MM.1S (cell line): Measurements from ENCODE around the gene ADCY2.

Source experiments
- DNase-seq: peaks from one replicate; pipeline ENCODE4 v3.0.0-alpha.2; 2015
- H2AFZ ChIP-seq: fragments of 300-600 bp; sonication (generic); 2 replicates; pipeline ENCODE4 v1.6.0; 2016; ENCODE audit warnings: antibody characterized with exemption, low read length
- H3F3A ChIP-seq: fragments of 300-600 bp; sonication (generic); 2 replicates; pipeline ENCODE4 v1.6.1; 2016; ENCODE audit warnings: mild to moderate bottlenecking, antibody characterized with exemption, low read length, moderate library complexity, mixed read lengths; ENCODE audit not compliant: insufficient read depth
- H3K27ac ChIP-seq: fragments of 300-600 bp; sonication (generic); 2 replicates; pipeline ENCODE4 v1.5.1; 2016; ENCODE audit warnings: mild to moderate bottlenecking, low read length
- H3K27me3 ChIP-seq: fragments of 300-600 bp; sonication (generic); replicated peaks from 2 replicates; pipeline ENCODE4 v1.6.0; 2016; ENCODE audit warnings: low read length; ENCODE audit not compliant: insufficient read depth
- H3K36me3 ChIP-seq: fragments of 300-600 bp; sonication (generic); replicated peaks from 2 replicates; pipeline ENCODE4 v1.6.1; 2016; ENCODE audit warnings: mild to moderate bottlenecking, low read length, mixed read lengths; ENCODE audit not compliant: insufficient read depth
- H3K4me1 ChIP-seq: fragments of 300-600 bp; sonication (generic); 2 replicates; pipeline ENCODE4 v1.6.1; 2016; ENCODE audit warnings: low read length, mixed read lengths
- H3K4me2 ChIP-seq: fragments of 300-600 bp; sonication (generic); 2 replicates; pipeline ENCODE4 v1.6.0; 2016; ENCODE audit warnings: low read depth, low read length
- H3K4me3 ChIP-seq: fragments of 300-600 bp; sonication (generic); 2 replicates; pipeline ENCODE4 v1.5.1; 2016; ENCODE audit warnings: low read length, mixed read lengths
- H3K79me2 ChIP-seq: fragments of 300-600 bp; sonication (generic); 2 replicates; pipeline ENCODE4 v1.6.1; 2016; ENCODE audit warnings: mixed run types, low read length, mixed read lengths
- H3K9ac ChIP-seq: fragments of 300-600 bp; sonication (generic); 2 replicates; pipeline ENCODE4 v1.6.1; 2016; ENCODE audit warnings: low read length, mixed read lengths
- H3K9me2 ChIP-seq: fragments of 300-600 bp; sonication (generic); replicated peaks from 2 replicates; pipeline ENCODE4 v1.6.1; 2016; ENCODE audit warnings: mild to moderate bottlenecking, low read length, mixed read lengths; ENCODE audit not compliant: insufficient read depth
- H3K9me3 ChIP-seq: fragments of 300-600 bp; sonication (generic); replicated peaks from 2 replicates; pipeline ENCODE4 v1.6.1; 2016; ENCODE audit warnings: mild to moderate bottlenecking, low read length, mixed read lengths; ENCODE audit not compliant: insufficient read depth
- H4K20me1 ChIP-seq: fragments of 300-600 bp; sonication (generic); 2 replicates; pipeline ENCODE4 v1.6.1; 2016; ENCODE audit warnings: mild to moderate bottlenecking, low read length, moderate library complexity, mixed read lengths; ENCODE audit not compliant: insufficient read depth
- CTCF ChIP-seq: fragments of 300-600 bp; sonication (generic); IDR thresholded peaks from 2 replicates; pipeline ENCODE4 v1.5.1; 2016; ENCODE audit warnings: antibody characterized with exemption, low read length, mixed read lengths
- EZH2 ChIP-seq: fragments of 300-600 bp; sonication (generic); optimal IDR thresholded peaks from 2 replicates; pipeline ENCODE3; 2017; ENCODE audit warnings: low read depth, mild to moderate bottlenecking, antibody characterized with exemption, low read length, mixed read lengths
- EZH2phosphoT487 ChIP-seq: fragments of 300-600 bp; sonication (generic); IDR thresholded peaks from 2 replicates; pipeline ENCODE4 v1.6.1; 2018; ENCODE audit warnings: antibody characterized with exemption, low read length

ADCY2 gene

GRCh38 chr5:7361593-7361992 is 34.3 kb upstream of the ADCY2 start:
- Histone ChIP-seq H3K79me2 (no peaks in the 10 kb centered on the region), H3K27me3 (no peaks in the 10 kb centered on the region), H3K9ac (no peak overlapping the region), H3K4me1 (no peaks in the 10 kb centered on the region), H3K9me3 (no peaks in the 10 kb centered on the region), H3K36me3 (no peaks in the 10 kb centered on the region), H3K27ac (no peak overlapping the region), H3F3A (no peaks in the 10 kb centered on the region), H3K4me2 (no peak overlapping the region), H4K20me1 (no peaks in the 10 kb centered on the region), H3K9me2 (no peaks in the 10 kb centered on the region), H2AFZ (no peak overlapping the region), H3K4me3 (no peak overlapping the region)
- DNase-seq: no peak
- TF ChIP-seq EZH2: no peak
- no peak for TF ChIP-seq EZH2phosphoT487

- H3K36me3 ChIP-seq: no peaks in the 10 kb centered on the region
- H3F3A ChIP-seq: no peaks in the 10 kb centered on the region
- no peak overlapping the region for H3K4me2 ChIP-seq
- H3K9me3 ChIP-seq: no peaks in the 10 kb centered on the region
- H3K79me2 ChIP-seq: no peaks in the 10 kb centered on the region
- no peaks in the 10 kb centered on the region for H3K9me2 ChIP-seq
- no peak for DNase-seq
- no peak overlapping the region for H3K9ac ChIP-seq
- H4K20me1 ChIP-seq: no peaks in the 10 kb centered on the region
- no peak overlapping the region for H3K4me3 ChIP-seq
- no peaks in the 10 kb centered on the region for H3K27me3 ChIP-seq
- no peak overlapping the region for H2AFZ ChIP-seq
- TF ChIP-seq EZH2phosphoT487: no peak
- no peak for TF ChIP-seq EZH2
- no peak for TF ChIP-seq CTCF
- no peak overlapping the region for H3K27ac ChIP-seq
- H3K4me1 ChIP-seq: no peaks in the 10 kb centered on the region
These were observed 32.8 kb upstream of the ADCY2 start for GRCh38 chr5:7363067-7363677.

GRCh38 chr5:7364226-7364875 is 31.6 kb upstream of the ADCY2 start:
- Histone ChIP-seq H3K9ac (no peak overlapping the region), H3K36me3 (no peaks in the 10 kb centered on the region), H2AFZ (no peak overlapping the region), H3K9me3 (no peaks in the 10 kb centered on the region), H4K20me1 (no peaks in the 10 kb centered on the region), H3K27me3 (no peaks in the 10 kb centered on the region), H3K4me1 (no peaks in the 10 kb centered on the region), H3K4me3 (no peak overlapping the region), H3F3A (no peaks in the 10 kb centered on the region), H3K9me2 (no peaks in the 10 kb centered on the region), H3K79me2 (no peaks in the 10 kb centered on the region), H3K27ac (no peak overlapping the region), H3K4me2 (no peak overlapping the region)
- DNase-seq: no peak
- no peak for TF ChIP-seq EZH2
- no peak for TF ChIP-seq CTCF
- no peak for TF ChIP-seq EZH2phosphoT487

GRCh38 chr5:7367780-7368179 is 28.2 kb upstream of the ADCY2 start:
- H3K4me2 ChIP-seq: no peak overlapping the region
- H3F3A ChIP-seq: no peaks in the 10 kb centered on the region
- no peaks in the 10 kb centered on the region for H3K9me2 ChIP-seq
- no peak for TF ChIP-seq EZH2phosphoT487
- no peak for TF ChIP-seq EZH2
- TF ChIP-seq CTCF: no peak
- H4K20me1 ChIP-seq: no peaks in the 10 kb centered on the region
- H3K36me3 ChIP-seq: no peaks in the 10 kb centered on the region
- no peak for DNase-seq
- H3K27ac ChIP-seq: no peak overlapping the region
- no peaks in the 10 kb centered on the region for H3K9me3 ChIP-seq
- H3K4me1 ChIP-seq: no peaks in the 10 kb centered on the region
- H3K4me3 ChIP-seq: no peak overlapping the region
- H3K9ac ChIP-seq: no peak overlapping the region
- no peaks in the 10 kb centered on the region for H3K27me3 ChIP-seq
- H3K79me2 ChIP-seq: no peaks in the 10 kb centered on the region
- no peak overlapping the region for H2AFZ ChIP-seq
